CD14-positive monocyte (primary cell): ENCODE measurements around the gene PI4K2A. TPM values are rescaled to one million over a fixed set of nuclear protein-coding genes. Genes with fewer than 3 reads are reported as not detected.

Source experiments
- DNase-seq, 3 donors: peaks; one replicate each; pipeline ENCODE4 v3.0.0-alpha.2; 2011 to 2022
- H2AFZ ChIP-seq: 2 replicates; pipeline ENCODE4 v1.6.0; 2012; ENCODE audit warnings: mild to moderate bottlenecking, low read depth, low read length, inconsistent platforms; ENCODE audit not compliant: insufficient read depth, poor library complexity, severe bottlenecking
- H3K27ac ChIP-seq, 2 donors: 1 replicate in 1 of 2; 2 replicates in 1 of 2; pipeline ENCODE4 v1.5.1; 2012 to 2013; ENCODE audit warnings: low read length in 2 of 2, control low read depth in 1 of 2, inconsistent platforms in 1 of 2, low read depth in 1 of 2, mild to moderate bottlenecking in 1 of 2
- H3K27me3 ChIP-seq, 2 donors: one replicate each; pipeline versions ENCODE4 v1.6.0 to v1.6.1; 2011 to 2013; ENCODE audit warnings: low read length in 2 of 2; ENCODE audit not compliant: control insufficient read depth in 2 of 2, insufficient read depth in 2 of 2
- H3K36me3 ChIP-seq, 2 donors: replicated peaks in 1 of 2; 1 replicate in 1 of 2; 2 replicates in 1 of 2; pipeline versions ENCODE4 v1.5.1 to v1.6.1; 2012 to 2013; ENCODE audit warnings: low read length in 2 of 2, control low read depth in 1 of 2, inconsistent platforms in 1 of 2, mild to moderate bottlenecking in 1 of 2; ENCODE audit not compliant: insufficient read depth in 2 of 2, control insufficient read depth in 1 of 2
- H3K4me1 ChIP-seq, 2 donors: 1 replicate in 1 of 2; 2 replicates in 1 of 2; pipeline versions ENCODE4 v1.5.1 to v1.6.1; 2012 to 2013; ENCODE audit warnings: low read length in 2 of 2, control low read depth in 1 of 2, inconsistent platforms in 1 of 2, mild to moderate bottlenecking in 1 of 2, moderate library complexity in 1 of 2; ENCODE audit not compliant: insufficient read depth in 2 of 2, control insufficient read depth in 1 of 2
- H3K4me2 ChIP-seq: replicated peaks from 2 replicates; pipeline ENCODE3; 2012; ENCODE audit warnings: low read length, moderate library complexity, mild to moderate bottlenecking; ENCODE audit not compliant: poor library complexity, severe bottlenecking; ENCODE audit errors: extremely low read depth
- H3K4me3 ChIP-seq, 3 experiments: fragments of 200-600 bp in 1 of 3; sonication (generic) in 1 of 3; replicated peaks in 1 of 3; 1 replicate in 2 of 3; 2 replicates in 1 of 3; pipeline ENCODE4 v1.5.1; 2011 to 2013; ENCODE audit warnings: low read length in 3 of 3, mild to moderate bottlenecking in 3 of 3, control low read depth in 2 of 3, low read depth in 2 of 3, inconsistent platforms in 1 of 3, moderate library complexity in 1 of 3
- H3K79me2 ChIP-seq: 2 replicates; pipeline ENCODE4 v1.6.0; 2012; ENCODE audit warnings: mild to moderate bottlenecking, control low read depth, inconsistent platforms, low read length, moderate library complexity; ENCODE audit not compliant: insufficient read depth
- H3K9ac ChIP-seq: 2 replicates; pipeline ENCODE4 v1.6.0; 2017; ENCODE audit warnings: low read length, mild to moderate bottlenecking; ENCODE audit not compliant: insufficient read depth, poor library complexity, severe bottlenecking
- H3K9me3 ChIP-seq, 2 donors: replicated peaks in 1 of 2; 1 replicate in 1 of 2; 2 replicates in 1 of 2; pipeline versions ENCODE4 v1.5.1 to v1.6.1; 2012 to 2013; ENCODE audit warnings: low read length in 2 of 2, control low read depth in 1 of 2; ENCODE audit not compliant: control insufficient read depth in 1 of 2, insufficient read depth in 1 of 2
- H4K20me1 ChIP-seq: 2 replicates; pipeline ENCODE4 v1.6.0; 2012; ENCODE audit warnings: mild to moderate bottlenecking, low read length, control low read depth, moderate library complexity; ENCODE audit not compliant: insufficient read depth
- H3K27ac Mint-ChIP-seq, 7 donors: one replicate each; pipeline ENCODE4 v1.8.0; 2020; ENCODE audit warnings: mild to moderate bottlenecking in 7 of 7, mixed read lengths in 7 of 7, moderate library complexity in 6 of 7, inconsistent platforms in 2 of 7
- H3K27me3 Mint-ChIP-seq, 3 donors: one replicate each; pipeline ENCODE4 v1.8.0; 2021 to 2022; ENCODE audit warnings: low read depth in 3 of 3, mild to moderate bottlenecking in 3 of 3, mixed read lengths in 3 of 3, moderate library complexity in 3 of 3, inconsistent platforms in 1 of 3
- H3K36me3 Mint-ChIP-seq, 2 donors: one replicate each; pipeline ENCODE4 v1.8.0; 2020; ENCODE audit warnings: mixed read lengths in 2 of 2, inconsistent platforms in 1 of 2, mild to moderate bottlenecking in 1 of 2
- H3K4me1 Mint-ChIP-seq: one replicate; pipeline ENCODE4 v1.8.0; 2020; ENCODE audit warnings: mild to moderate bottlenecking, mixed read lengths
- H3K4me3 Mint-ChIP-seq, 2 donors: one replicate each; pipeline ENCODE4 v1.8.0; 2020; ENCODE audit warnings: mild to moderate bottlenecking in 2 of 2, mixed read lengths in 2 of 2, moderate library complexity in 1 of 2
- H3K9me3 Mint-ChIP-seq, 7 donors: one replicate each; pipeline ENCODE4 v1.8.0; 2020 to 2022; ENCODE audit warnings: mixed read lengths in 7 of 7, mild to moderate bottlenecking in 6 of 7, moderate library complexity in 6 of 7, inconsistent platforms in 2 of 7
- WGBS: methylation state at CpG from one replicate; pipeline ENCODE4 v1.1.5; 2013; ENCODE audit warnings: missing lambda C conversion rate; ENCODE audit not compliant: insufficient coverage; 5-methylcytosine and 5-hydroxymethylcytosine counted together
- intact Hi-C, 2 donors: fragments of 100-400 bp; cut with micrococcal nuclease; formaldehyde crosslinking; loops; one replicate each; pipeline versions ENCODE4 v1.15.0 to v1.15.1; 2023
- polyA plus RNA-seq, 3 donors: library from polyadenylated mRNA; depleted of rRNA in 1 of 3; unstranded in 2 of 3; stranded (reverse) in 1 of 3; fragments of 300-500 nt in 2 of 3; fragments of >200 nt in 1 of 3; fragmentation: Illumina TruSeq in 2 of 3; gene quantifications; 1 replicate in 2 of 3; 2 replicates in 1 of 3; pipeline ENCODE4 v1.2.3, GENCODE V29; 2012 to 2021
- TF ChIP-seq, protein P1 (sequence below): fragments of 200-600 bp; IDR thresholded peaks from one replicate; pipeline ENCODE4 v1.8.0; 2022; ENCODE audit warnings: antibody characterized with exemption, mild to moderate bottlenecking

PI4K2A gene
- polyA plus RNA-seq, 3 donors: 5.8 to 16.4 (median 6.7) TPM

DNA sequence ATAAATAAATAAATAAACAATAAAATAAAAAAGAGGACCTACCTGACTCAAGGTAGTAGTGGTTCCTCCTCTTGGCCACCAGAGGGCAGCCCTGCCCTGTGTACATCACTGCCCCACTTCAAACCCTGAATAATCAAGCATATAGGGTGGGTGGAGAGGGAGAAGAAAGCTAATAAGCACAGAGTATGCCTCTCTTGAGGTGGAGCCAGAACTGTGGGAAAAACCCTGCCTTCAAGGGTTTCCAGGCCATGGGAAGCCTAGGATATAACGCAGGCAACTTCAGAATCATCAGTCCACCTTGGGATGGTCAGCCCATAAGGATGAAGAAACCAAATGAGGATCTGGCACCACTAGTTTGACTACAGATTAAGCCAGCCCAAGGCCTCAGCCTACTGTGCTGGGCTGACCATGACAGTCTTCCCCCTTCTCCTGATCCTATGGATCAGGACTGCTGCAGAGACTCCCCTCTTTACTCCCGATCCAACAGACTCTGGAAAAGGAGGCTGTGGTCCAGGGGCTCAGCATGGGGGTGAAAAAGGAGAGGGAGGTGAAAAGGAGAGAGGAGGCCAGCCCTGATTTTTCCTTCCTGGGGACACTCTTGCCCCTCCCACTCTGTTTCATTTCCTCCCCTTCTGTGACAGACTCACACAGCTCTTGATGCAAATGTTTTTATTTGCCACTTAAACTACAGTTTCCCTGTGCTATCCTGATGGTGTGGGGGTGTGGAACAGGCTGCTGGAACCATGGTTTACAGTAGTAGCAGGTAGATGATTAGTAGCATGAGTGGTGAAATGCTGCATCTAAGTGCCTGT is 36.5 kb downstream of the PI4K2A start:
- Mint-ChIP-seq H3K27ac (peak overlapping the region in 6 of 7 donors; percentile 20 to 61 (median 48)), H3K27me3 (no peaks in the 10 kb centered on the region), H3K4me3 (no peak overlapping the region), H3K9me3 (no peaks in the 10 kb centered on the region), H3K36me3 (peaks cover 43 to 51% of the 10 kb centered on the region in 2 donors), H3K4me1 (peaks cover 19% of the 10 kb centered on the region)
- Histone ChIP-seq H2AFZ (no peak overlapping the region), H3K36me3 (peaks cover 33 to 43% of the 10 kb centered on the region in 2 donors), H3K9ac (no peak overlapping the region), H3K4me2 (no peak overlapping the region), H3K27ac (peak overlapping the region in 1 of 2 donors; percentile 22), H3K9me3 (no peaks in the 10 kb centered on the region), H3K79me2 (no peaks in the 10 kb centered on the region), H4K20me1 (no peaks in the 10 kb centered on the region), H3K27me3 (no peaks in the 10 kb centered on the region), H3K4me1 (peaks cover 8 to 11% of the 10 kb centered on the region in 2 donors), H3K4me3 (no peak overlapping the region)
- DNase-seq: peak in 2 of 3 donors; percentile 54 to 68
- intact Hi-C loops: loop anchor here (5.0 kb wide), 2 partner anchors 35 to 55 kb away; partner anchors contain the start of gene MARVELD1 (in 1 of the 2)
- TF ChIP-seq, protein P1, sequence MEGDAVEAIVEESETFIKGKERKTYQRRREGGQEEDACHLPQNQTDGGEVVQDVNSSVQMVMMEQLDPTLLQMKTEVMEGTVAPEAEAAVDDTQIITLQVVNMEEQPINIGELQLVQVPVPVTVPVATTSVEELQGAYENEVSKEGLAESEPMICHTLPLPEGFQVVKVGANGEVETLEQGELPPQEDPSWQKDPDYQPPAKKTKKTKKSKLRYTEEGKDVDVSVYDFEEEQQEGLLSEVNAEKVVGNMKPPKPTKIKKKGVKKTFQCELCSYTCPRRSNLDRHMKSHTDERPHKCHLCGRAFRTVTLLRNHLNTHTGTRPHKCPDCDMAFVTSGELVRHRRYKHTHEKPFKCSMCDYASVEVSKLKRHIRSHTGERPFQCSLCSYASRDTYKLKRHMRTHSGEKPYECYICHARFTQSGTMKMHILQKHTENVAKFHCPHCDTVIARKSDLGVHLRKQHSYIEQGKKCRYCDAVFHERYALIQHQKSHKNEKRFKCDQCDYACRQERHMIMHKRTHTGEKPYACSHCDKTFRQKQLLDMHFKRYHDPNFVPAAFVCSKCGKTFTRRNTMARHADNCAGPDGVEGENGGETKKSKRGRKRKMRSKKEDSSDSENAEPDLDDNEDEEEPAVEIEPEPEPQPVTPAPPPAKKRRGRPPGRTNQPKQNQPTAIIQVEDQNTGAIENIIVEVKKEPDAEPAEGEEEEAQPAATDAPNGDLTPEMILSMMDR: peak; percentile 97
- 100% methylated on average over 1 of the region's 2 CpGs for WGBS

DNA sequence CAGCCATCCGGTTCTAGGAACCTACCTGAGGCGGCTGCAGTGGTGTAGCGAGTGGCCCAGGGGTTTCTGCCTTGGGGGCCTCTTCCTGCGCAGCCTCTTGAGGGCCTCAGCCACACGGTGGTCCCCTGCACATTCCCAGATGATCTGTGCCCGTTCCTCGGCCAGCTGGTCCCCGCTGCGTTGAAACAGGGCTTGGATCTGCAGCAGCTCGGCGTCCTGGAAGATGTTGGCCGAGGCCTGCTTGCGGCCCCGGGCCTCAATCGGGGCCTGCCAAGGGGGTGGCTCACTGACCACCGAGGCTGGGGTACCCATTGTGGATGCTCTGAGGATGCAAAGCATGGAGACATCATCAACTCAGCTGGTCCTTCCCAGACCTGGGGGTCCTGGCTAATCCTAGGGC is 39.1 kb downstream of the PI4K2A start:
- Mint-ChIP-seq H3K4me3 (no peak overlapping the region), H3K9me3 (no peaks in the 10 kb centered on the region), H3K27ac (no peak overlapping the region), H3K27me3 (no peaks in the 10 kb centered on the region), H3K36me3 (peaks cover 20 to 26% of the 10 kb centered on the region in 2 donors), H3K4me1 (peaks cover 31% of the 10 kb centered on the region)
- H3K4me1 ChIP-seq: peaks cover 21 to 27% of the 10 kb centered on the region in 2 donors
- H2AFZ ChIP-seq: no peak overlapping the region
- H4K20me1 ChIP-seq: no peaks in the 10 kb centered on the region
- H3K27ac ChIP-seq: no peak overlapping the region
- H3K4me2 ChIP-seq: no peak overlapping the region
- H3K9ac ChIP-seq: no peak overlapping the region
- no peak overlapping the region for H3K4me3 ChIP-seq
- TF ChIP-seq, protein P1: no peak
- intact Hi-C loops: loop anchor here (5.0 kb wide), 2 partner anchors 33 to 53 kb away; partner anchors contain the start of gene MARVELD1 (in 1 of the 2)
- no peaks in the 10 kb centered on the region for H3K9me3 ChIP-seq
- 95% methylated on average over 16 of the region's 16 CpGs for WGBS
- no peaks in the 10 kb centered on the region for H3K27me3 ChIP-seq
- H3K36me3 ChIP-seq: peaks cover 12 to 18% of the 10 kb centered on the region in 2 donors
- no peaks in the 10 kb centered on the region for H3K79me2 ChIP-seq
- no peak for DNase-seq
